ENCODE measurements around the gene DRC3. TPM values are rescaled to one million over a fixed set of nuclear protein-coding genes. Genes with fewer than 3 reads are reported as not detected.

DRC3 gene
- total RNA-seq, 1 donor from 2014 or later, result under 0.01 TPM

DNA sequence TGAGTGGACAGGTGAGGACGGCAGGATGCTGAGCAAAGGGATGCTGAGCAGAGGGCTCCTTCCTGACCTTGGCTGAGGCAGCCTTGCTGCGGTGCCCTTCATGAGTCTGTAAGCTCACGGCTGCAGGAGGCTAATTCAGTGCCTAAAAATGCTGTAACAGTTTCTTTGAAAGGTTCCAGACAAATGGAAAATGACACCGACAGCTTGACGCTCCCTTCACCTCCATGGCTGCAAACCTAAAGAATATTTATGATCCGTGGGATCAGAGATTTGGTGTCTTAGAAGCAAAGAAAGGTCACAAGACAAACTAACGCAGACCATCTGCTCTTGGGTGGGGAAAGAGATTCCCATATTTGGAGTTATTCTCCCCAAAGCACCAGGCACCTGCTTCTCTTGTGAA, 28.4 kb upstream of the DRC3 start:
- Histone ChIP-seq H3K27me3 (ENCODE audit: control insufficient read depth, insufficient read depth, low read length) (no peaks in the 10 kb centered on the region), H3K4me3 (ENCODE audit: low read depth, low read length) (no peak overlapping the region), H3K36me3 (ENCODE audit: control insufficient read depth, insufficient read depth, low read length) (no peaks in the 10 kb centered on the region)
- no peak for DNase-seq (ENCODE audit: low read depth)
- FAIRE-seq, result no peak
- TF ChIP-seq, protein P1, sequence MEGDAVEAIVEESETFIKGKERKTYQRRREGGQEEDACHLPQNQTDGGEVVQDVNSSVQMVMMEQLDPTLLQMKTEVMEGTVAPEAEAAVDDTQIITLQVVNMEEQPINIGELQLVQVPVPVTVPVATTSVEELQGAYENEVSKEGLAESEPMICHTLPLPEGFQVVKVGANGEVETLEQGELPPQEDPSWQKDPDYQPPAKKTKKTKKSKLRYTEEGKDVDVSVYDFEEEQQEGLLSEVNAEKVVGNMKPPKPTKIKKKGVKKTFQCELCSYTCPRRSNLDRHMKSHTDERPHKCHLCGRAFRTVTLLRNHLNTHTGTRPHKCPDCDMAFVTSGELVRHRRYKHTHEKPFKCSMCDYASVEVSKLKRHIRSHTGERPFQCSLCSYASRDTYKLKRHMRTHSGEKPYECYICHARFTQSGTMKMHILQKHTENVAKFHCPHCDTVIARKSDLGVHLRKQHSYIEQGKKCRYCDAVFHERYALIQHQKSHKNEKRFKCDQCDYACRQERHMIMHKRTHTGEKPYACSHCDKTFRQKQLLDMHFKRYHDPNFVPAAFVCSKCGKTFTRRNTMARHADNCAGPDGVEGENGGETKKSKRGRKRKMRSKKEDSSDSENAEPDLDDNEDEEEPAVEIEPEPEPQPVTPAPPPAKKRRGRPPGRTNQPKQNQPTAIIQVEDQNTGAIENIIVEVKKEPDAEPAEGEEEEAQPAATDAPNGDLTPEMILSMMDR (IDR thresholded peaks at IDR 0.05; ENCODE audit: insufficient read depth, low read length, severe bottlenecking), result no peak

GRCh38 chr17:17944743-17945142, 27.9 kb upstream of the DRC3 start:
- DNase-seq (ENCODE audit: low read depth) (no peak), FAIRE-seq (no peak)
- no peaks in the 10 kb centered on the region for H3K27me3 ChIP-seq (ENCODE audit: control insufficient read depth, insufficient read depth, low read length)
- TF ChIP-seq, protein P1 (IDR thresholded peaks at IDR 0.05; ENCODE audit: insufficient read depth, low read length, severe bottlenecking), result no peak
- no peaks in the 10 kb centered on the region for H3K36me3 ChIP-seq (ENCODE audit: control insufficient read depth, insufficient read depth, low read length)
- H3K4me3 ChIP-seq (ENCODE audit: low read depth, low read length), result no peak overlapping the region

DNA sequence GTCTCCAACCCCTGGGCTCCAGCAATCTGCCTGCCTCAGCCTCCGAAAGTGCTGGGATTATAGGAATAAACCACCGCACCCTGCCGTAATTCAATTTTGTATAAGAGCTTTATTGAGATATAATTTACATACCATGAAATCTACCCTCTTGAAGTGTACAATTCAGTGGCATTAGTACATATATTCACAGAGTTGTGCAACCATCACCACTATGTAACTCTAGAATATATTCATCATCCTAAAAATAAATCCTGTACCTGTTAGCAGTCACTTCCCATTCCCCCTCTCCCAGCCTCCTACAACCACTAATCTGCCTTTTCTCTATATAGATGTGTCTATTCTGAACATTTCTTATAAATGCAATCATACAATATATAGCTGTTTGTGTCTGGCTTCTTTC, 26.6 kb upstream of the DRC3 start:
- FAIRE-seq, result no peak
- no peak overlapping the region for H3K4me3 ChIP-seq (ENCODE audit: low read depth, low read length)
- no peaks in the 10 kb centered on the region for H3K36me3 ChIP-seq (ENCODE audit: control insufficient read depth, insufficient read depth, low read length)
- H3K27me3 ChIP-seq (ENCODE audit: control insufficient read depth, insufficient read depth, low read length), result no peaks in the 10 kb centered on the region
- peak; percentile 42 for DNase-seq (ENCODE audit: low read depth)
- TF ChIP-seq, protein P1 (IDR thresholded peaks at IDR 0.05; ENCODE audit: insufficient read depth, low read length, severe bottlenecking), result no peak

DNA sequence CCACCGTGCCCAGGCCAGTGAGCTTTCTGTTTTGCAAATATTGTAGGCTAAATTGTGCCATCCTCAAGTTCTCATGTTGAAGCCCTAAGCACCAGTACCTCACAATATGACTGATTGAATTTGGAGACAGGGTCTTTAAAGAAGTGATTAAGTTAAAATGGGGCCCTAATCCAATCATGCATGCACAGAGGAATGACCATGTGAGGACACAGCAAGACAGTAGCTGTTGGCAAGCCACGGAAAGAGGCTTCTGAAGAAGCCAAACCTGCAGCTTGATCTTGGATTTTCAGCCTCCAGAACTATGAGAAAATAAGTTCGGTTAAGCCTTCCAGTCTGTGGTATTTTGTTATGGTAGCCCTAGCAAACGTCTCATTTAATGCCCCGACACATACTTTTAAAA, 25.4 kb upstream of the DRC3 start:
- DNase-seq (ENCODE audit: low read depth) (no peak), FAIRE-seq (no peak)
- H3K4me3 ChIP-seq (ENCODE audit: low read depth, low read length), result no peak overlapping the region
- TF ChIP-seq, protein P1 (IDR thresholded peaks at IDR 0.05; ENCODE audit: insufficient read depth, low read length, severe bottlenecking), result no peak
- H3K36me3 ChIP-seq (ENCODE audit: control insufficient read depth, insufficient read depth, low read length), result no peaks in the 10 kb centered on the region
- H3K27me3 ChIP-seq (ENCODE audit: control insufficient read depth, insufficient read depth, low read length), result no peaks in the 10 kb centered on the region

- no peaks in the 10 kb centered on the region for H3K27me3 ChIP-seq (ENCODE audit: control insufficient read depth, insufficient read depth, low read length)
- no peaks in the 10 kb centered on the region for H3K36me3 ChIP-seq (ENCODE audit: control insufficient read depth, insufficient read depth, low read length)
- peak; percentile 85 for DNase-seq (ENCODE audit: low read depth)
- H3K4me3 ChIP-seq (ENCODE audit: low read depth, low read length), result no peak overlapping the region
- TF ChIP-seq, protein P1 (IDR thresholded peaks at IDR 0.05; ENCODE audit: insufficient read depth, low read length, severe bottlenecking), result no peak
- no peak for FAIRE-seq
These were observed 24.7 kb upstream of the DRC3 start for GRCh38 chr17:17947966-17948365.

GRCh38 chr17:17950347-17950746, 22.3 kb upstream of the DRC3 start:
- FAIRE-seq (no peak), DNase-seq (ENCODE audit: low read depth) (no peak)
- Histone ChIP-seq H3K27me3 (ENCODE audit: control insufficient read depth, insufficient read depth, low read length) (no peaks in the 10 kb centered on the region), H3K36me3 (ENCODE audit: control insufficient read depth, insufficient read depth, low read length) (peaks cover 1% of the 10 kb centered on the region), H3K4me3 (ENCODE audit: low read depth, low read length) (no peak overlapping the region)
- TF ChIP-seq, protein P1 (IDR thresholded peaks at IDR 0.05; ENCODE audit: insufficient read depth, low read length, severe bottlenecking), result no peak

Data from bronchial epithelial cell (primary cell).